ENCODE data around the gene PDE4D.
"Not testable (repeated sequence)": the region's sequence is repeated elsewhere in the genome, so short reads cannot be mapped to it uniquely, and the experiment has no call there.

The PDE4D gene

DNA sequence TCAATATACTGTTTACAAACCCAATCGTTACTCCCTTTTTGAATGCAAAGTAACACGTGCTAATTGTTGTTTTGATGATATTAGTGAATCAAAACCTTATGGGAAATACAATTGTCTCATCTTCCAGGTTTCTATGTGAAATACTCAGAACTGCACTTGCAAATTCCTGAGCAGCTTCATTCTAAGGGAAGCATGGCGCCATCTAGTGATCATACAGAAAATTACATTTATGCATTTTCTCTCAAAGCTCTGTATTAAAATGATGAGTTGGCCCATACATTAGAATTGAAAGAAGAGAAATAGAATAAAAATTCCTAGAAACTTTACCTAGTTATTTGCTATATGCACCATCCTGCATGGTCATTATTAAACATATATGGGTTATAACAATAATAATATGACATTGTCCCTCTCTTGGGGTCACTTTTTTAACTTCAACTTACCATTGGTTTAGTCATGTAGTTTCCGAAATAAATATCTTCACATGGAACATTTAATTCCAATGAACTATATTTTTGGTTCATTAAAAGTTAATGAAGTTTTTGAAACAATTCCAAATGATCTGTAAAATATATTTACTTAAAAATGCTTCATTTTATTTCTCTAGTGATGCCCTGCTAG is 220.0 kb downstream of the PDE4D start:
- TF ChIP-seq SUZ12 (IDR thresholded peaks at IDR 0.05) (no peak), ZNF384 (IDR thresholded peaks at IDR 0.05) (no peak), CTBP1 (IDR thresholded peaks at IDR 0.05; ENCODE audit: borderline replicate concordance) (no peak)
- ChIA-PET POLR2A (no interaction called here), CTCF (interaction anchor here (0.6 to 1.7 kb wide), 2 partner anchors 167 to 293 kb away, joined by 7 to 9 read pairs; no protein-coding TSS in a partner anchor)
- peak; percentile 27 for DNase-seq (ENCODE audit: extremely low spot score)

DNA sequence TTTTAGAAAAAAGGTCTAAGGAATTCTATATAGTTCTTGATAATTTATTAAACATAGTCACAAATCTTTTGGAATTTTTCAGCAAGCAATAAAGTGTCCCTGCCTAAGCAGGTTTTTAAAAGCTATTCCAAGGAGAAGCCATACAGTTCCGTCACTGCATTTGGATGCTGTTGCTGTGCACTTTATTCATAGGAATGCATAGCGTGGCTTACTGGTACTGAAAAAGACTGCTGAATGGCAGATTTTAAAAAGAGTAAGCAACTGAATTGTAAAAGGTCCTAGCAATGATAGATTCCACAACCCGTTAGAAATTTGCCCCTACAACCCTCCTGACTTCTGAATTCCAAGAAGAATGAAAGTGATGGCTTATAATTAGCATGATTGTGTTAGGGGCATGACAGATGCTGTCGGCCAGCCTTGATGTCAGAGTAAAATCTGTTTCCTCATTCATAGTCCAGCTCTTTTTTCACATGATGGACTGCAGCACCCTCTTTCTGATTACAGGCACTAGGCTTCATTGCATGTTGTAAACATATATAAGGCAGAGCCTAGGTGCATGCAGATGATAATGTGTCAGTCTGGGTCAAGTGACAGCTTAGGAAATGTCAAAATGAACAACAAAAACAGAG is 227.0 kb downstream of the PDE4D start:
- no peak for TF ChIP-seq ZNF384 (IDR thresholded peaks at IDR 0.05)
- TF ChIP-seq FOXM1 (IDR thresholded peaks at IDR 0.05; ENCODE audit: borderline replicate concordance) = no peak
- no peak for TF ChIP-seq BHLHE40 (IDR thresholded peaks at IDR 0.05; ENCODE audit: borderline replicate concordance)
- TF ChIP-seq LEF1 (IDR thresholded peaks at IDR 0.05; ENCODE audit: borderline replicate concordance) = no peak
- TF ChIP-seq CTBP1 (IDR thresholded peaks at IDR 0.05; ENCODE audit: borderline replicate concordance) = no peak
- TF ChIP-seq ARNT (IDR thresholded peaks at IDR 0.05) = no peak
- TF ChIP-seq FOXA1 (IDR thresholded peaks at IDR 0.05) = no peak
- TF ChIP-seq L3MBTL2 (conservative IDR thresholded peaks at IDR 0.05) = no peak
- no peak for TF ChIP-seq SP1 (IDR thresholded peaks at IDR 0.05)
- no peak for TF ChIP-seq ELF4 (IDR thresholded peaks at IDR 0.05)
- TF ChIP-seq SUZ12 (IDR thresholded peaks at IDR 0.05) = no peak
- no peak for TF ChIP-seq NFRKB (IDR thresholded peaks at IDR 0.05)
- no peak for TF ChIP-seq HDGF (IDR thresholded peaks at IDR 0.05; ENCODE audit: borderline replicate concordance)
- TF ChIP-seq FOXK2 (IDR thresholded peaks at IDR 0.05) = no peak
- TF ChIP-seq TARDBP (IDR thresholded peaks at IDR 0.05) = no peak
- TF ChIP-seq PKNOX1 (IDR thresholded peaks at IDR 0.05) = no peak
- DNase-seq (ENCODE audit: extremely low spot score) = no peak
- ChIA-PET POLR2A (no interaction called here), CTCF (interaction anchor here (0.6 to 2.2 kb wide), 2 partner anchors 160 to 283 kb away, joined by 3 to 8 read pairs; no protein-coding TSS in a partner anchor)

- CTCF ChIA-PET = interaction anchor here (0.6 to 2.2 kb wide), 2 partner anchors 159 to 282 kb away, joined by 3 to 8 read pairs; no protein-coding TSS in a partner anchor
- POLR2A ChIA-PET = interaction anchor here (0.6 kb wide), 1 partner anchor 102 kb away, joined by 3 read pairs; no protein-coding TSS in a partner anchor
- not testable (repeated sequence) for DNase-seq (ENCODE audit: extremely low spot score)
Measured at GRCh38 chr5:59665832-59666203, 227.7 kb downstream of the PDE4D start.

- POLR2A ChIA-PET = interaction anchor here (0.6 kb wide), 1 partner anchor 103 kb away, joined by 3 read pairs; no protein-coding TSS in a partner anchor
- no peak for DNase-seq (ENCODE audit: extremely low spot score)
- no peak for TF ChIP-seq SP1 (IDR thresholded peaks at IDR 0.05)
- CTCF ChIA-PET = interaction anchor here (2.2 kb wide), 1 partner anchor 159 kb away, joined by 8 read pairs; no protein-coding TSS in a partner anchor
Measured at GRCh38 chr5:59665086-59665831, 228.3 kb downstream of the PDE4D start.

- CTCF ChIA-PET = no interaction called here
- TF ChIP-seq SUZ12 (IDR thresholded peaks at IDR 0.05) = no peak
- TF ChIP-seq TARDBP (IDR thresholded peaks at IDR 0.05) = no peak
- TF ChIP-seq FOXA1 (IDR thresholded peaks at IDR 0.05) = no peak
- POLR2A ChIA-PET = no interaction called here
- no peak for DNase-seq (ENCODE audit: extremely low spot score)
Measured at GRCh38 chr5:59661954-59662615, 231.4 kb downstream of the PDE4D start.

- no peak for TF ChIP-seq SP1 (IDR thresholded peaks at IDR 0.05)
- no peak for TF ChIP-seq ZNF384 (IDR thresholded peaks at IDR 0.05)
- TF ChIP-seq LEF1 (IDR thresholded peaks at IDR 0.05; ENCODE audit: borderline replicate concordance) = no peak
- no peak for TF ChIP-seq ELF4 (IDR thresholded peaks at IDR 0.05)
- TF ChIP-seq HDGF (IDR thresholded peaks at IDR 0.05; ENCODE audit: borderline replicate concordance) = no peak
- no peak for TF ChIP-seq BHLHE40 (IDR thresholded peaks at IDR 0.05; ENCODE audit: borderline replicate concordance)
- no peak for TF ChIP-seq FOXK2 (IDR thresholded peaks at IDR 0.05)
- TF ChIP-seq CTBP1 (IDR thresholded peaks at IDR 0.05; ENCODE audit: borderline replicate concordance) = no peak
- no peak for TF ChIP-seq FOXA1 (IDR thresholded peaks at IDR 0.05)
- TF ChIP-seq ARNT (IDR thresholded peaks at IDR 0.05) = no peak
- no peak for TF ChIP-seq FOXM1 (IDR thresholded peaks at IDR 0.05; ENCODE audit: borderline replicate concordance)
- DNase-seq (ENCODE audit: extremely low spot score) = no peak
- CTCF ChIA-PET = interaction anchor here (2.5 kb wide), 1 partner anchor 156 kb away, joined by 8 read pairs; no protein-coding TSS in a partner anchor
- POLR2A ChIA-PET = no interaction called here
Measured at GRCh38 chr5:59661311-59661710, 232.2 kb downstream of the PDE4D start.

DNA sequence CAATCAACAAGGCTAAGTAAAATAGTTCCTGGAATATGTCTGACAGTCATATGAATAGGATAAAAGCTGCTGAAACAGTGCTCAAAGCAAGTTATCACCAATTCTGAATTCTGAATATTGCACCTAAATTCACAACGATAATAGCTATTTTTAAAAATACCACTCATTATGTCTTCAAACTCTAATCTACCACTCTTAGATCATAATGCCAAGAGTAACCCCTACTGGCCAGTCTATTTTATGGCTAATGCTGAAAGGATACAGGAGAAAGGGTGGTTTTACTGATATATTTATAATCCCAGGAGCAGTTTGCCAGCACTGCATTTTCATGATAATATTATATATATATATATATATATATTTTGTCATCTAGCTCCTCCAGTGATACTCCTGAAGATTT is 232.8 kb downstream of the PDE4D start:
- TF ChIP-seq FOXA1 (IDR thresholded peaks at IDR 0.05) (no peak), FOXM1 (IDR thresholded peaks at IDR 0.05; ENCODE audit: borderline replicate concordance) (no peak), ARNT (IDR thresholded peaks at IDR 0.05) (no peak), CTBP1 (IDR thresholded peaks at IDR 0.05; ENCODE audit: borderline replicate concordance) (no peak), BHLHE40 (IDR thresholded peaks at IDR 0.05; ENCODE audit: borderline replicate concordance) (no peak), NFRKB (IDR thresholded peaks at IDR 0.05) (no peak), SUZ12 (IDR thresholded peaks at IDR 0.05) (no peak), LEF1 (IDR thresholded peaks at IDR 0.05; ENCODE audit: borderline replicate concordance) (no peak), TARDBP (IDR thresholded peaks at IDR 0.05) (no peak), HDGF (IDR thresholded peaks at IDR 0.05; ENCODE audit: borderline replicate concordance) (no peak), ELF4 (IDR thresholded peaks at IDR 0.05) (no peak), ZNF384 (IDR thresholded peaks at IDR 0.05) (no peak), PKNOX1 (IDR thresholded peaks at IDR 0.05) (no peak), FOXK2 (IDR thresholded peaks at IDR 0.05) (no peak), L3MBTL2 (conservative IDR thresholded peaks at IDR 0.05) (no peak)
- peak; percentile 13 for DNase-seq (ENCODE audit: extremely low spot score)
- ChIA-PET POLR2A (no interaction called here), CTCF (interaction anchor here (0.7 to 2.5 kb wide), 2 partner anchors 73 to 155 kb away, joined by 3 to 8 read pairs; no protein-coding TSS in a partner anchor)

Data from HEK293T (cell line).